Effector memory CD4-positive, alpha-beta T cell (primary cell): ENCODE data around the gene NBPF3.
"Not testable (repeated sequence)": the region's sequence is repeated elsewhere in the genome, so short reads cannot be mapped to it uniquely, and the experiment has no call there.

Source experiments
- DNase-seq, 3 donors: peaks; one replicate each; pipeline ENCODE4 v3.0.0-alpha.2; 2020
- H3K27ac ChIP-seq: 2 replicates; pipeline ENCODE4 v1.7.0; 2013; ENCODE audit warnings: mild to moderate bottlenecking, low read length, moderate library complexity; ENCODE audit not compliant: insufficient read depth, poor library complexity, severe bottlenecking
- H3K27me3 ChIP-seq: replicated peaks from 2 replicates; pipeline ENCODE4 v1.7.0; 2013; ENCODE audit warnings: mild to moderate bottlenecking, low read length; ENCODE audit not compliant: insufficient read depth, control insufficient read depth, poor library complexity, severe bottlenecking
- H3K36me3 ChIP-seq: 2 replicates; pipeline ENCODE4 v1.7.0; 2013; ENCODE audit warnings: mild to moderate bottlenecking, low read length, moderate library complexity; ENCODE audit not compliant: control insufficient read depth, insufficient read depth
- H3K4me1 ChIP-seq: 2 replicates; pipeline ENCODE4 v1.7.0; 2013; ENCODE audit warnings: low read length, mild to moderate bottlenecking; ENCODE audit not compliant: control insufficient read depth, insufficient read depth, poor library complexity, severe bottlenecking
- H3K4me3 ChIP-seq: 2 replicates; pipeline ENCODE4 v1.7.0; 2013; ENCODE audit warnings: low read length, low read depth, mild to moderate bottlenecking; ENCODE audit not compliant: insufficient read depth, poor library complexity, severe bottlenecking
- H3K9me3 ChIP-seq: 2 replicates; pipeline ENCODE4 v1.7.0; 2013; ENCODE audit warnings: mild to moderate bottlenecking, low read length, moderate library complexity; ENCODE audit not compliant: control insufficient read depth
- total RNA-seq, 3 donors: gene quantifications; one replicate each; lab custom pipeline; 2026; lab: John Stamatoyannopoulos, UW

NBPF3 gene, protein sequence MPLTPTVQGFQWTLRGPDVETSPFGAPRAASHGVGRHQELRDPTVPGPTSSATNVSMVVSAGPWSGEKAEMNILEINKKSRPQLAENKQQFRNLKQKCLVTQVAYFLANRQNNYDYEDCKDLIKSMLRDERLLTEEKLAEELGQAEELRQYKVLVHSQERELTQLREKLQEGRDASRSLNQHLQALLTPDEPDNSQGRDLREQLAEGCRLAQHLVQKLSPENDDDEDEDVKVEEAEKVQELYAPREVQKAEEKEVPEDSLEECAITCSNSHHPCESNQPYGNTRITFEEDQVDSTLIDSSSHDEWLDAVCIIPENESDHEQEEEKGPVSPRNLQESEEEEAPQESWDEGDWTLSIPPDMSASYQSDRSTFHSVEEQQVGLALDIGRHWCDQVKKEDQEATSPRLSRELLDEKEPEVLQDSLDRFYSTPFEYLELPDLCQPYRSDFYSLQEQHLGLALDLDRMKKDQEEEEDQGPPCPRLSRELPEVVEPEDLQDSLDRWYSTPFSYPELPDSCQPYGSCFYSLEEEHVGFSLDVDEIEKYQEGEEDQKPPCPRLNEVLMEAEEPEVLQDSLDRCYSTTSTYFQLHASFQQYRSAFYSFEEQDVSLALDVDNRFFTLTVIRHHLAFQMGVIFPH
- 7.7 to 10.5 (median 9.3) reads per million in 3 donors for total RNA-seq

DNA sequence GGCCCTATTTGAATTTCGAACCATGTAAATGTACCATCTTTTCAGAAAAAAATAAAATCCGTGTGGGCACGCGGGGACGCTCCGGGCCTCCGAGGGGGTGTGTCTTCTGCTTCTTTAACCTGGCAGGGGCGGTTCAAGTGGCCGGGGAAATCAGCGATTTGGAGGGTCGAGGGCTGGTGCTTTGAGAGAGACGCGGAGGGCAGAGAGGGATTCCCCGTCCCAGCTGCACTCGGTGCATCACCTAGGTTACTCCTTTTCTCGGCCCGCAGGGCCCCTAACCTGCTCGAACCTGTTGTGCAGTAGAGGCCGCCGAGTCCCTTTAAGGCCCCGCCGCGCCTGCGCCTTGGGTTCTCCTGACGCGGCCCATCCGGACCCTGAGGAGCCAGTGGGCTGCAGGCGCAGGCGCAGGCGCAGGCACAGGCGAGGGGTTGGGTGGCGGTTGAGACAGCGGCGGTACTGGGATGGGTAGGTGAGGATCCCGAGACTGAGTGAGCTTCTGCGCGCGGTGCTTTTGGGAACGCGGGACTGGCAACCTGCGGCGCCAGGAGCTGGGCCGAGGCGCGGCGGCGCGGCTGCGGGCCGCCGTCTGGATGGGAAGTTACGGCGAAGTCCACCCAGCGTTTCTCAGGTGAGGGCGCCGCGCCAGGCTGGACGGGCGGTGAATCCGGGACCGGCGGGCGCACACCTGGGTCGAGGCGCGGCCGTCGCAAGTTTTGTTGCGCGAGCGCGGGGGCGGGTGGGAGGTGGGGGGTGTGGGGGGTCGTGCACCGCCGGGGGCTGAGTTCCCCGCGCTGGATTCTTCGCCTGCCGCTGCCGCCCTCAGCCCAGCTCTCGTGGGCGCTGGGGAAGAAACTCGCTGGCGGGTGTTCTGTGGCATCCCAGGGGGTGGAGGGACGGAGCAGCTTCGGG lies at the start of gene NBPF3:
Gene NBPF3, plus strand, starts transcription at position 417 of the 909 bp plus-strand sequence. CDS start 4,950 bp downstream, outside the sequence.
- no peaks in the 10 kb centered on the region for H3K36me3 ChIP-seq
- peaks cover 10% of the 10 kb centered on the region for H3K27me3 ChIP-seq
- peaks cover 6% of the 10 kb centered on the region for H3K4me1 ChIP-seq
- H3K27ac ChIP-seq = peak within 1 kb of the TSS; percentile 71
- H3K4me3 ChIP-seq = peak within 1 kb of the TSS; percentile 82
- DNase-seq = peak; percentile 34 to 74 (median 48)
- no peaks in the 10 kb centered on the region for H3K9me3 ChIP-seq

DNA sequence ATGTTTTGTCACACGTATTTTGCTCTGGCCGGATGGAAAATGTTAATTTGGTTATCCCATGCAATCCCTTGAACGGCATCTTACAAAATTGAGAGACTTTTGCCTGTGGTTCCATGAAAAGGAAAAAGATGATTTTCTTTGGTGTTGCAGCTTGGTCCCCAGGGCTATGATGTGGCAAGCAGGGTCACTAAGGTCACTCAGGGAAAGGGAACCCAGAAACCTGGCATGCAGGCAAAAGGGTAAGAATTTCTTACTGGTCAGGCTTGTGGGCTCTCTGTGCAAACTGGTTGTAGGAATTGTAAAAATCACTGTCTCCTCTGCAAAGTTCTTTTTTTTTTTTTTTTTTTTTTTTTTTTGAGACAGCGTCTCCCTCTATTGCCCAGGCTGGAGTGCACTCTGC lies 48.4 kb upstream of the NBPF3 start:
- no peaks in the 10 kb centered on the region for H3K9me3 ChIP-seq
- no peak for DNase-seq
- H3K27me3 ChIP-seq = no peaks in the 10 kb centered on the region
- H3K36me3 ChIP-seq = no peaks in the 10 kb centered on the region
- no peak overlapping the region for H3K4me3 ChIP-seq
- no peak overlapping the region for H3K27ac ChIP-seq
- no peaks in the 10 kb centered on the region for H3K4me1 ChIP-seq

DNA sequence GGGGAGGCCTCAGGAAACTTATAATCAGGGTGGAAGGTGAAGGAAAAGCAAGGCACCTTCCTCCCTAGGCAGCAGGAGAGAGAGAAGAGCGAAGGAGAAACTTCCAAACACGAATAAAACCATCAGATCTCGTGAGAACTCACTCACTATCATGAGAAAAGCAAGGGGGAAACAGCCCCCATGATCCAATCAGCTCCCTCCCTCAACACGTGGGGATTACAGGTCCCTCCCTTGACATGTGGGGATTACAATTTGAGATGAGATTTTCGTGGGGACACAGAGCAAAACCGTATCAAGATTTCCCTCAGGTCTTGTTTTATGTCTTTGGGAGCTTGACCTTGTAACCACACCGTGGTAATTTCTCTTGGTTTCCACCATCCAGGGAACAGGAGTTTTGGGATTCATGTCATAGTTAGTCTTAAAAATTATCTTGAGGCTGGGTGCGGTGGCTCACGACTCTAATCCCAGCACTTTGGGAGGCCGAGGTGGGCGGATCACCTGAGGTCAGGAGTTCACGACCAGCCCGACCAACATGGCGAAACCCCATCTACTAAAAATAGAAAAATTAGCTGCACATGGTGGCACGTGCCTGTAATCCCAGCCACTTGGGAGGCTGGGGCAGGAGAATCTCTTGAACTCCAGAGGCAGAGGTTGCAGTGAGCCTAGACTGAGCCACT lies 47.2 kb upstream of the NBPF3 start:
- Histone ChIP-seq H3K36me3 (no peaks in the 10 kb centered on the region), H3K4me3 (no peak overlapping the region), H3K4me1 (no peaks in the 10 kb centered on the region), H3K9me3 (no peaks in the 10 kb centered on the region), H3K27me3 (no peaks in the 10 kb centered on the region), H3K27ac (no peak overlapping the region)
- no peak for DNase-seq

GRCh38 chr1:21396516-21396915 lies 43.4 kb upstream of the NBPF3 start:
- DNase-seq = no peak
- H3K4me1 ChIP-seq = no peaks in the 10 kb centered on the region
- no peaks in the 10 kb centered on the region for H3K9me3 ChIP-seq
- no peak overlapping the region for H3K4me3 ChIP-seq
- H3K36me3 ChIP-seq = no peaks in the 10 kb centered on the region
- no peak overlapping the region for H3K27ac ChIP-seq
- H3K27me3 ChIP-seq = no peaks in the 10 kb centered on the region

DNA sequence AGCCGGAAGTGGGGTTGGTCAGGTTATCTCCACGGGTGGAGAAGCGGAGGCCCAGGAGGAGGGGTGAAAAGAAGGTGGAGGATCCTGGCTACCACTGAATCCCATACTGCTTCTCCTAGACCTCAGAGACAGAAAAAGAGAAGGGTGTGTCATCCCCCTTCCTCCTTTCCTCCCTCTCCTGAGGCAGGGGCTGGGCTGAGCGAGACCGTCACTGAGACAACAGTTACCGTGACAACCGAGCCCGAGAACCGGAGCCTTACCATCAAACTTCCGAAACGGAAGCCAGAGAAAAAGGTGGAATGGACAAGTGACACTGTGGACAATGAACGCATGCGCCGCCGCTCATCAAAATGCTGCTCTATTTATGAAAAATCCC lies 42.1 kb upstream of the NBPF3 start:
- no peaks in the 10 kb centered on the region for H3K27me3 ChIP-seq
- DNase-seq = no peak
- no peak overlapping the region for H3K27ac ChIP-seq
- H3K4me1 ChIP-seq = no peaks in the 10 kb centered on the region
- H3K4me3 ChIP-seq = peak overlapping the region; percentile 10
- no peaks in the 10 kb centered on the region for H3K9me3 ChIP-seq
- H3K36me3 ChIP-seq = no peaks in the 10 kb centered on the region

DNA sequence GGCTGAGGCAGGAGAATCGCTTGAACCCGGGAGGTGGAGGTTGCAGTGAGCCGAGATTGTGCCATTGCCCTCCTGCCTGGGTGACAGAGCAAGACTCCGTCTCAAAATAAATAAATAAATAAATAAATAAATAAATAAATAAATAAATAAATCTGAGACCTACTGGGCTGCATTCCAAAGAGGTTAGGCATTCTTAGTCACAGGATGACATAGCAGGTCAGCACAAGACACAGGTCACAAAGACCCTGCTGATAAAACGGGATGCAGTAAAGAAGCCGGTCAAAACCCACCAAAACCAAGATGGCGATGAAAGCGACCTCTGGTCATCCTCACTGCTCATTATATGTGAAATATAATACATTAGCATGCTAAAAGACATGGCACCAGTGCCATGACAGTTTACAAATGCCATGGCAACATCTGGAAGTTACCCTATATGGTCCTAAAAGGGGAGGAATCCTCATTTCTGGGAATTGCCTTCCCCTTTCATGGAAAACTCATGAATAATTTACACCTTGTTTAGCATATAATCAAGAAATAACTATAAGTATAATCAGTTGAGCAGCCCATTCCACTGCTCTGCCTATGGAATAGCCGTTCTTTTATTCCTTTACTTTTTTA lies 38.1 kb upstream of the NBPF3 start:
- DNase-seq, H3K4me3 ChIP-seq, H3K4me1 ChIP-seq: not testable (repeated sequence)

GRCh38 chr1:21406659-21407058 lies 33.3 kb upstream of the NBPF3 start:
- Histone ChIP-seq H3K36me3 (no peaks in the 10 kb centered on the region), H3K9me3 (no peaks in the 10 kb centered on the region), H3K4me1 (no peaks in the 10 kb centered on the region), H3K4me3 (no peak overlapping the region), H3K27ac (no peak overlapping the region), H3K27me3 (no peaks in the 10 kb centered on the region)
- no peak for DNase-seq

More for the DNA sequence above, 38.1 kb upstream of the NBPF3 start:
- H3K27ac ChIP-seq, H3K27me3 ChIP-seq, H3K36me3 ChIP-seq, H3K9me3 ChIP-seq: not testable (repeated sequence)

DNA sequence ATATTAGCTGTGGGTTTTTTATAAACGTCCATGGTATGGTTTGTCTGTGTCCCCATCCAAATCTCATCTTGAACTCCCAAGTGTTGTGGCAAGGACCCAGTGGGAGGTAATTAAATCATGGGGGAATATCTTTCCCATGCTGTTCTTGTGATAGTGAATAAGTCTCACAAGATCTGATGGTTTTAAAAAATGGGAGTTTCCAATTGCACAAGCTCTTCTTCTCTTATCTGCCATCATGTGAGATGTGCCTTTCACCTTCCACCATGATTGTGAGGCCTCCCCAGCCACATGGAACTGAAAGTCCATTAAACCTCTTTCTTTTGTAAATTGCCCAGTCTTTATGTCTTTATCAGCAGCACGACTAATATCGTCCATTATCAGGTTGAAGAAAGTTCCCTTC lies 30.0 kb upstream of the NBPF3 start:
- not testable (repeated sequence) for DNase-seq, H3K27ac ChIP-seq, H3K9me3 ChIP-seq, H3K4me1 ChIP-seq, H3K36me3 ChIP-seq, H3K27me3 ChIP-seq, H3K4me3 ChIP-seq

- H3K4me1 ChIP-seq = no peaks in the 10 kb centered on the region
- no peak for DNase-seq
- H3K27ac ChIP-seq = no peak overlapping the region
- H3K9me3 ChIP-seq = no peaks in the 10 kb centered on the region
- H3K27me3 ChIP-seq = no peaks in the 10 kb centered on the region
- no peak overlapping the region for H3K4me3 ChIP-seq
- H3K36me3 ChIP-seq = no peaks in the 10 kb centered on the region
These were observed 25.9 kb upstream of the NBPF3 start for GRCh38 chr1:21414015-21414414.
